Hepatocyte (in vitro differentiated cells): ENCODE results near the gene CD99L2.

Source experiments
- EZH2 ChIP-seq: fragments of 200-600 bp; sonication (generic); IDR thresholded peaks from 2 replicates; pipeline ENCODE4 v1.6.1; 2016; ENCODE audit warnings: antibody characterized with exemption, mild to moderate bottlenecking, borderline replicate concordance
- TF ChIP-seq, protein P1 (sequence below): fragments of 200-600 bp; sonication (generic); IDR thresholded peaks from 2 replicates; pipeline ENCODE4 v1.5.1; 2016; ENCODE audit warnings: antibody characterized with exemption, mild to moderate bottlenecking; ENCODE audit not compliant: poor library complexity

DNA sequence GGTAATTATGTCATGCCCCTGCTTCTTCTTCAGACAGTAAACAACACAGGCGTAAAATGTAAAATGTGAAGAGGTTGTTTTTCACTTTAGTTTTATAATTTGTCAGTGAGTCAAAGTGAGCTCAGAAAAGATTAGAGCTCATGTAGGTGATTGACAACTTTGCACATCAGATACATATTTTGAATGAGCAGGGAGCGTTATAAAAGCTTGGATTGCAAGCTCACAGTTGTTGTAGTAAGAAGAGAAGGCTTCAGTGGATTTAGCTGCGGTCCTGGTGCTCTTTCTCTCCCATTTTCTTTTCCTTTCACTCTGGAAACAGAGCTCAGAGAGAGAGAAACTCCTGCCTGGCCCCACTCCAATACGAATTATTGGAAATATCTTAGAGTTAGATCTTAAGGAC is 178.8 kb downstream of the CD99L2 start:
- TF ChIP-seq, protein P1, sequence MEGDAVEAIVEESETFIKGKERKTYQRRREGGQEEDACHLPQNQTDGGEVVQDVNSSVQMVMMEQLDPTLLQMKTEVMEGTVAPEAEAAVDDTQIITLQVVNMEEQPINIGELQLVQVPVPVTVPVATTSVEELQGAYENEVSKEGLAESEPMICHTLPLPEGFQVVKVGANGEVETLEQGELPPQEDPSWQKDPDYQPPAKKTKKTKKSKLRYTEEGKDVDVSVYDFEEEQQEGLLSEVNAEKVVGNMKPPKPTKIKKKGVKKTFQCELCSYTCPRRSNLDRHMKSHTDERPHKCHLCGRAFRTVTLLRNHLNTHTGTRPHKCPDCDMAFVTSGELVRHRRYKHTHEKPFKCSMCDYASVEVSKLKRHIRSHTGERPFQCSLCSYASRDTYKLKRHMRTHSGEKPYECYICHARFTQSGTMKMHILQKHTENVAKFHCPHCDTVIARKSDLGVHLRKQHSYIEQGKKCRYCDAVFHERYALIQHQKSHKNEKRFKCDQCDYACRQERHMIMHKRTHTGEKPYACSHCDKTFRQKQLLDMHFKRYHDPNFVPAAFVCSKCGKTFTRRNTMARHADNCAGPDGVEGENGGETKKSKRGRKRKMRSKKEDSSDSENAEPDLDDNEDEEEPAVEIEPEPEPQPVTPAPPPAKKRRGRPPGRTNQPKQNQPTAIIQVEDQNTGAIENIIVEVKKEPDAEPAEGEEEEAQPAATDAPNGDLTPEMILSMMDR = no peak
- no peak for TF ChIP-seq EZH2
